Activated T-cell treated with anti-CD3 and anti-CD28 coated beads for 4 hours (primary cell): ENCODE results near the gene OSBPL5.
"Not testable (repeated sequence)": the region's sequence is repeated elsewhere in the genome, so short reads cannot be mapped to it uniquely, and the experiment has no call there.

ENCODE experiments used
- DNase-seq: peaks from one replicate; pipeline ENCODE4 v3.0.0-alpha.2; 2020

The OSBPL5 gene

DNA sequence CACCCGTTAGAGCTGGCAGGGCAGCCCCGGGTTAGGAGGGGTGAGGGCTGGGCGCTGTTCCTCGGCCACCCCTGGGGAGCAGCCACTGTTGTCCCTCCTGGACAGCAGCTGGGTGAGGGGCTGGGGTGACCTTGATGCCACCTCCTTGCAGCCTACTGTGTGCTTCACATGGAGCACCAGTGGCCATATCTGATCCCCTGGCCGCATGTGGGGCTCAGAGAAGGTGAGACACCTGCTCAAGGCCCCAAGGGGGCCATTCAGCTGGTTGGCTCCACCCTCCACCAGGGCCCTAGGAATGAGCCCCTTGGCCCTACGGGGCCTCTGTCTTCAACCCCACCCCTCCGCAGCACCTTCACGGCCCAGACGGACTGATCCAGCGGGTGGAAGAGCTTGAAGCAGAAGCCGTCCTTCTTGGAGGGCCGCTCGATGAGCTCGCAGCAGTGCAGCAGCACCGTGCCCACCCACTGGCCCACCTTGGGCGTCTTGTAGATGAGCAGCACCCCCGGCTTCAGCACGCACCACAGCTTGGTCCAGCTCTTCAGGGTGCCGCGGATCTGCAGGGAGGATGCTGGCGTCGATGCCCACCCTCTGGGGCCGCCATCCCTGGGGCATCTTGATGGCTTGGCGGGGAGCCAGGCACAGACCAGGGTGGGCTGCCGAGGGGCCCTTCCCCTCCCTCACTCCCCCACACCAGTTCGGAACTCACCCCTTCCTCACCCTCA, 44.9 kb downstream of the OSBPL5 start:
- DNase-seq, result no peak

DNA sequence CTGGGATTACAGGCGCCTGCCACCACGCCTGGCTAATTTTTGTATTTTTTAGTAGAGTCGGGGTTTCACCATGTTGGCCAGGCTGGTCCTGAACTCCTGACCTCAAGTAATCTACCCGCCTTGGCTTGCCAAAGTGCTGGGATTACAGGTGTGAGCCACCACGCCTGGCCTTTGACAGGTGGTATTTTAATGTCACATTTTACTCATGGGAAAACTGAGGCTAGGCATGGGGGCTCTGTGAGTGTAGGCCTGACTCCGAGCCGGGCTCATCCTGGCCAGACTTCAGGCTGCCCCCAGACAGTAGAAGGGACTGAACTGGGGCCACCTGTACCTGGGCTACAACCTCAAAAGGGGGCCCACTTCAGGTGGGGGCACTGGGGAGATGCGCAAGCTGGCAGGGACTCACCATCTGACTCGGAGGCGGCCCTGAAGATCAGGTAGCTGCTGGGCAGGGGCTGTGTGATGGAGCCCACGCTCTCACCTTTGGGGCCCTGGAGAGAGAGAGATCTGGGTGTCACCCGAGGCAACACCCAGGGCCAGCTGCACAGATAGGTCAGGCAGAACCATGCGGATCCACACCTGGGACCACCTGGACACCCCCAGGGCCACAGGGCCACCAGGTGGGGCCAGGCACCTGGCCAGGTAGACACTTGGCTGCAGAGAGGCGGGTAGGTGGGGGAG, 45.8 kb downstream of the OSBPL5 start:
- DNase-seq, result no peak

DNA sequence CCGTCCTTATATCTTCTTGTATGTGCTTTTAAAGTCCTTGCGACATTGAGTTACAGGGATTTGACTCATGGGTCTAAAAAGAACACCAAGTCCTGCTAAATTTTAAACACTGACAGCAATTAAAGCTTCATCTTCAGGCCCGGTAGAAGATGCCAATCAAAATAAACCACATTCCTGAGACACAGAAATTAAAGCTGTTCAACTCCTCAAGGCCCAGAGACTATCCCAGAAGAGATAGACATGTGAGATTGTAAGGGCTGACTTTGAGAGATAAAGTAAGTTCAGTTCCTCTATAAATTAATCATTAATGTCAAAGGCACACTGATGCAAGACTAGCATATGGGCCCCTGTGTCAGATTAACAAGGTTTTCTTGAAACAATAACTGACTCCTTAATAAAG, 49.8 kb downstream of the OSBPL5 start:
- DNase-seq, result no peak

DNA sequence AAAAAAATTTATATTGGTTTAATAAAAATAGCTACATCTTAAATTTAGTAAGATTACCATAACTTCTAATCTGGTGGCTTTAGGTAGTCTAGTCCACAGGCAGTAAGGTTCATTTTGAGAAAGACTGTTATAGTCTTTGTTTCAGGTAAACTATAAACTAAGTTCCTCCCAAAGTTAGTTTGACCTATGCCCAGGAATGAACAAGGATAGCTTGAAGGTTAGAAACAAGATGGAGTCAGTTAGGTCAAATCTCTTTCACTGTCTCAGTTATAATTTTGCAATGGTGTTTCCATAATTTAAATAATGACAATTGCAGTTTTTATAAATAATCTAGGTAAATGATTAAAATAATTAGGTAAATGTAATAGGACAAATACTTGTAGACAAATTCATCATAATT, 51.4 kb downstream of the OSBPL5 start:
- not testable (repeated sequence) for DNase-seq

DNA sequence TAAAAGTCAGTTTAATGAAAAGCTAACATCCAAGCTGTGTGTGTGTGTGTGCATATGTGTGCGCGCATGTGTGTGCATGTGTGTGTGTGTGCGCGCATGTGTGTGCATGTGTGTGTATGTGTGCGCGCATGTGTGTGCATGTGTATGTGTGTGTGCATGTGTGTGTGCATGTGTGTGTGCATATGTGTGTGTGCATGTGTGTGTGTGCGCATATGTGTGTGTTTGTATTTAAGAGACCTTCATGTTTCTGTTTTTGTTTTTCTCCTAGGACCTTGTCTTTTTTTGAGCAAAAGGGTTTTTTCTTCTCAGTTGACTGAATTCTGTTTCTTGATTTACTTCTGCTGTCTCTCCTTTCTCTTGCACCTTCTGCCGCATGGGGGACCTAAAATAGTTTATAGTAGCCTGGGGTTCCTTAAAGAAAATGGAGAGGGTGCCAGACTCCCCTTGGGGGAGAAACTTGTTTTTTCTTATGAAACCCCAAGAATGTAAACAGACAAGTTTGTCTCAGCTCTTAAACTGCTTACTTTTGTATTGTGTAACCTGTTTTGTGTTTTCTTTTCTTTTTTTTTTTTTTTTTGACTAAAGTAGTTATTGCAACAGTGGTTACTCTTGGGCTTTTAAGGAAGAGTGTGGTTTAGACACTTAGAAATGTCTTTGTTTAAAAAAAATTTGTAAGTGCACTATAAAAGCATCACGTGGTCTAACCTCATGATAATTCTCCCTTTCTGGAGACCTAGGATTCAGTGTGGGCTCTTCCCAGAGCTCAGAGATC, 53.0 kb downstream of the OSBPL5 start:
- DNase-seq, result no peak

DNA sequence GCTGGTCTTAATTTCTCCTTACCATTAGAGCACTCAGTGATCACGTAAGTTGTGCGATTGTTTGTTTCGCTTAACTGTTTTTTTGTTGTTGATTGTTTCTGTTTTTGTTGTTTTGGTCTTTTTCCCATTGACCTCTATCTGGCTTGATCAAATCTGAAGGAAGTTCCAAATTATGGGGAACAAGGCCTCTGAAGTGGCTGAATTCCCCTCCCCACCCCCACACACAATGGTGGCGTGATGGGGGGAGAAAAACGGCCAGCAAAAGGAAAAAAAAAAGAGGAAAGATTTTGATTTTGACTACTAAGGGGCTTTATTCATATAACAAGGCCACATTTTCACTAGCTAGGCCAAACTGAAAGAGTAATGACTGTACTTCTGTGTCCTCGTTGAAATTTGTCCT, 53.6 kb downstream of the OSBPL5 start:
- no peak for DNase-seq

DNA sequence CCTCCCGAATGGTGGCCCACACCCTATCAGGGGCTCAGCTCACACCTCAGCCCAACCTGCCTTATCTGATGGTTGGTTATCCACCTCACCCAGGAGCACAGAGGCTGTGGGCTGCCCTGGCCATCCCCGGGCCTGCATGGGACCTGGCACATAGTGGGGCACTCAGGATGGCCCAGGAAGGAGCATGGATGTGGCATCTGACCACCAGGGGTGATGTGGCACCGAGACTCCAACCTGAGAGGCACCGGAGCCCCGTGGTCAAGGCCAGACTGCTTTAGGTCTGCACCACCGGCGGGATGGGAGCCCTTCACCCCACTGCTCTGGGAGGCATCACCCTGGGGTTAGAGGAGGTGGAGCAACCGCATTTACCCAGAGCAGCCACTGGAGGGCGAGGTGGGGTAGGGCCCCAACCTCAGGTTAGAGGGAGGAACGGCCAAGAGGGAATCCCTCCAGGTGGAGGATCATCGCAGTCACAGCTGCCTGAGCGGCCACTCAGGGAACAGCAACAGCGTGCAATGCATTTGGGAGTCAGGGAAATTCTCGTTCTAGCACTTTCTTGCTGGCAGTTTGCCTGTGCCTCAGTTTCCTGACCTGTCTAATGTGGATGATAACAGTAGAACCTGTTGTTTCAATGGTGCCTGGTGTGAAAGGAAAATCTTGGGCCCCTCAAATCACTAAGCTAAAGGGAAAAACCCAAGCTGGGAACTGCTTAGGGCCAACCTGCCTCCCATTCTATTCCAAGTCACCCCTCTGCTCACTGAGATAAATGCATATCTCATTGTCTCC, 55.0 kb downstream of the OSBPL5 start:
- peak; percentile 9 for DNase-seq

DNA sequence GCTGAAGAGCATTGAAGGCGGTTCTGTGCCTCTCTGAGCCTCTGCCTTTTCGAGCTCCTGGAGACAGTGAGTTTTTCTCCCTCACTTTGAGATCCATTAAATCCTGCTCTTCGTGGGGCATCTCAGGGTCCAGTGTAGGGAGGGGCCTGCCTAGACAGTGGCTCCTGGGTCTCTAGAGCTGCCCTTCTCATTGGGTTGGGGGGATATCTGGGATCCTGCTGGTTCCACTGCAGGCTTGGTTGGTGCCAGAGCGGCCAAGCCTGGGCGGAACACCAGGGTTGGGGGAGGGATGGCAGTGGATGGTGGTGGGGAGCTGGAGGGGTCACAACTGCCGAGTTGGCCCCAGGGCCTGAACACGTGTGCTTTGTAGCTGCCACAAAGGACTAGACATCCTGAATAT, 55.7 kb downstream of the OSBPL5 start:
- no peak for DNase-seq

DNA sequence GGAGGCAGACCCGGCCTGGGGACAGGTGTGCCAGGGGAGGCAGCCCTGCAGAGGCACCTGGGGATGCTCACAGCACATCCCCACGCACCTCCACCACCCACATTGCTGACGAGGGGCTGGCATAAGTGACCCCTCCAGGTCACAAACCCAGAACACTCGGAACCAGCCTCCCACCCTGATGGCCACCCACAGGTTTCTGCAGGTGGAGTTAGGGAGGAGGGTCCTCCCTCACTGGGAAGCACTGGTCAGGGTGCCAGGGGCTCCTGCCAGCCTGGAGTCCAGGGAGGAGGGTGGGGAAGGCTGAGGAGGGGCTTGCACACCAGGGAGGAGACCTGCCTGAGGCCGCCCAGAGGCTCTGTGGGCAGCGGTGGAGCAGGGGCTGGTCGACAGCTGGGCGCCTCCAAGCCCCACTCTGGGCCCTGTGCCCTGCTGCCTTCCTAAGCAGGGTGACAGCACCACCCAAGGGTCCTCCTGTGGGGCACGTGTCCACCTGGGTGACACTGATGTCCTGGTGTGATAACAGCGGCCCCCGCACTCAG, 56.9 kb downstream of the OSBPL5 start:
- no peak for DNase-seq

DNA sequence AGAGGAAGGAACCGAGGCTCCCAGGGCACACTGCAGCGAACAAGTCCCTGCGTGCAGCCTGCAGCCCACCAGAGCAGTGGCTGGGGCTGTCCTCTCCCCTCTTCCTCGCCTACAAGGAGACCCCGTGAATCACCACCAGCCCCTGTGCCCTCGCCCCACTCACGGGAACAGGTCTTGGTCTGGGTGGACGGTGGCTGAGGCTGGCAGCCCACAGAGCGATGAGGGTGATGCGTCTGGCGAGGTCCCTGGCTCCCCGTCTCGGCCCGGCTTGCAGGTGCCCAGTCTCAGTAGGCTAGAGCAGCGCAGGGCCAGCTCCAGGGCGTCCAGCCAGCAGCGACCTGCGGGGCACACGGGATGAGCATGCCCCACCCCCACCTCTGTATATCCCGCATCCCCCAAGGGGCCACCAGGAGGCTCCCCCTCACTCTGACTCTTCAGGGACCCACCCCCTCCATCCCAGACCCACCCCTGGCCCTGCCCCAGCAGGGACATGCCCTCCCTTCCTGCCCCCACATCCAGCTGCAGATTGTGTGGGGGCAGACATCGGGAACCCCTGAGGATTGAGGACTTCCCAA, 57.4 kb downstream of the OSBPL5 start:
- DNase-seq, result no peak

DNA sequence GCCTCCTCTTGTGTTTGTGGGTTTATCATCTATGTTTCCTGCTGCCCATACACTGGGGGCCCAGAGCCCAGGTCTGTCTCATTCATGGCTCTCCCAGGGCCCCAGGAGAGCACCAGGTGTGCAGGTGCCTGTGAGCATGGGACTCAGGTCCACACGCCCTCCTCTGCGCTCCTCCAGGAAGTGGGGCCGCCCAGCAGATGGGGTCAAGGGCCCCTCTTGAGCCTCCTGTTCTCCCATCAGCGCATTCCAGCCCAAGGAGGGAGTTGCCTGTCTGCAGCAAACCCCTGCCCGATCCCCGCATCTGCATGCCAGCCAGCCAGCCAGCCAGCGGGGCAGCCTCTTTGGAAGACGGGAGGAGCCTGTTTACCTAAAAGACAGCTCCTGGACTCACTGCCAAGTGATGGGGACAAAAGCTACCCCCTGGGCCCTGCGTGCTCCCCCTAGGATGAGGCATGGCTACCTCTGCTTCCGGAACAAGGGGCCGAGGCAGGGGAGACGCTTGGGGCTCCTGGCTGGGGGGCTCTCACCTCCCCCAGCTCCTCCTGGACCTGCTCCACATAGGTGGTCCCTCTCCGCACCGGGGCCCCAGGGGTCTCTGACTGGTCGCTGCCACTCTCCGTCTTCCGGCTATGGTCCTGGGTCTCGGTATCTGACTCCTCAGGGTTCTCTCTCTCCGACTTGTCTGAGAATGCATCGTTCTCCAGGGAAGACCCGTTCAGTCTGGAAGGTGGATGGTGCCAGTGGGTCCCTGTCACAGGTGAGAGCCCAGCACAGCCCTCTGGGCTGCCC, 58.2 kb downstream of the OSBPL5 start:
- no peak for DNase-seq

DNA sequence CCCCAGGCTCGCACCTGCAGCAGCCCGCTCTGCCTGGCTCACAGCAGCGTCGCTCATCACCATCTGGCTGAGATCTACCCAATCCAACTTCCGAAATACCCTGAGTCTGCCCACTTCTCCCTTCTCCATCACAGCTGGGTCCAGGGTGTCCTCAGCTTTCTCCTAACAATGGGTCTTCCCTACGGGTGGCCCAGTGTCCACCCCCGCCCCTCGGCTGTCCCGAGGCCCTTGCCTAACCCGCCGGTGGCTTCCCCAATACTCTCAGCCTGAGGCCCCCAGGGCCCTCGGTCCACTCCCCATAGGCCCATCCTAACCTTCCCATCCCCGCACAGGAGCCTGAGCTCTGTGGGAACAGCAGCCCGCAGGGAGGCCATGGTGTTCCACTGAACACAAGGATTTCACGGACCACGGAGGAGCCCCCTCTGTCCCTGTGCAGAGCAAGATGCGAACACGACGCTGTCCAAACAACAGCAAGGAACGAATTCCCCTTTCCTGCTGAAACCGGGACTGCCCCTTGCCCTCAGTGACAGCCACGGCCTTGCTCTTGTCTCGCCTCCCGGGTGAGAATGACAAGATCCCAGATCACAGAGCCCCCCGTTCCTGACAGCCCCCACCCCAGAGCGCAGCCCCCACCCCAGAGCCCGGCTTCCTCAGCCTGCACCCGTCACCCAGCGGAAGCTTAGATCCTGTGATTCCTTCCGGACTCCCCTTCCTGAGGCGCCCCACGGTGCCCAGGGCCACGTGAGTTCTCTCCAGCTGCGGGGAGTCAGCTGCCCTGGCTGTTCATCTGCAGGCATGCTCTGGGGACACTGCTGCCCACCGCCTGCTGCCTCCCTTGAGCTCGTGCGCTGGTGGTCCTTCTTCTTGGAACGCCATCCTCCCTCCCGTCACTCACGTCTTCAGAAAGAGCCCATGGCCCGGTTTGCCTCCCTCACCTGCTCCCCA, 59.0 kb downstream of the OSBPL5 start:
- no peak for DNase-seq

DNA sequence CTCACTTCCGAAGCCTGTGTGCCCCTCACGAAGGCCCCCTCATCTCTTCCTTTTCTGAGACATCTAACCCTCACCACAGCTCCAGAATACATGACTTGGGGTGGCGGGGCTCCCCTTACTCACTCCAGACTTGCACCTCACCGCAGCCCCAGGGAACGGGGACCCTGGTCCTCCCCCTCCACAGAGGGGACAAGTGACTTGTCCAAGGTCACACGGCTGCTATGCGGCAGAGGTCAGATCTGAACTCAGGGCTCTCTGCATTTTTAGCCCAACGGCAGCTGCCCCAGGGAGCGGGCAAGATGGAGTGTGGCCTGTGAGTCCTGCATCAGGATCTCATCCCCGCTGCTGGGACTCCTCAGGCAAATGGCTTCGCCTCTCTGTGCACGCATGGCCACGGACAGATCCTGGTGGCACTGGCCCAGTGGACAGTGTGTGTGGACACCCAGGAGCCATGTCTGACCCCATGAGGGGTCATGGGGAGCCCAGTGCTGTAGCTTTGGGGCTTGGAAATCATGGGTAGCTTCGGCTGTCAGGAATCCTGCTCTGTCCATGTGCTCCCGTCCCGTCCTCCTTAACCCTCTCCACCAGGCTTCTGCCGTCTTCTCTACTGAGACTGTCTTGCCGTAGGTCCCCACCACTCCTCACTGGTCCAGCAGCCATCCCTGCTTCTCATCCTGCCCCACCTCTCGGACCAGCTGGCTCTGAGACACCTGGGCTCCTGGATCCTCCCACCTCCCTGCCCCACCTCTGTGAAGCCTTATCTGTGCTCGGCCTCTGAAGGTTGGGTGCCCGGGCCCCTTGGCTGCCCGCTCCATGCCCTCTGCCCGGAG, 59.9 kb downstream of the OSBPL5 start:
- no peak for DNase-seq

DNA sequence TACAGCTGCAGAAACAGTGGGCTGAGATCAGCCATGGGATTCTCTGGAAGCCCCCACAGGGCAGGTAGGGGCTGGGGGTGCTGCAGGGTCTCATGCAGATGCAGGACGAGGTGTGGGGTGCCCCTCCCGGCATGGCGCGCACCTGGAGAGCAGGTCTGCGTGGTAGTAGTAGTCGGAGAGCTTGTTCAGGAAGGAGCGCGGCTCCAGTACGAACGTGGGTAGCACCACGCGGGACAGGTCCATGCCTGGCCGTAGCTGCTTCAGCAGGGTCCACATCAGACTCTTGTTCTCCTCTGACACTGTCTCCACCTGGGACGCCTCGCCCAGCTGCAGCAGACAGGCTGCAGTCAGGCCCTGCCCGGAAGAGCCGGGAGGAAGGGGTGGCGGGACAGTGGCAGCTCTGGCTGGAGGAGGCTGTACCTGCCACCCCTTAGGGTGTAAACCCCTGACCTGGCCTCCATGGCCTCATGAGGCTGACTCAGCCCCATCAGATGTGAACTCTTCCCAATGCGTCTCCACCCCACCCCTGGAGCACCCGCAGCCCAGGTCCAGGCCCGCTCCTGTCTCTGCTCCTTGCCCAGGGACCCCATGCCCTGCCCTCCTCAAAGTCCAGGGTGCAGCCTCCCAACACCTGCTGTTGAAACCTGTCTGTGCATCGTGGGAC, 60.9 kb downstream of the OSBPL5 start:
- no peak for DNase-seq

DNA sequence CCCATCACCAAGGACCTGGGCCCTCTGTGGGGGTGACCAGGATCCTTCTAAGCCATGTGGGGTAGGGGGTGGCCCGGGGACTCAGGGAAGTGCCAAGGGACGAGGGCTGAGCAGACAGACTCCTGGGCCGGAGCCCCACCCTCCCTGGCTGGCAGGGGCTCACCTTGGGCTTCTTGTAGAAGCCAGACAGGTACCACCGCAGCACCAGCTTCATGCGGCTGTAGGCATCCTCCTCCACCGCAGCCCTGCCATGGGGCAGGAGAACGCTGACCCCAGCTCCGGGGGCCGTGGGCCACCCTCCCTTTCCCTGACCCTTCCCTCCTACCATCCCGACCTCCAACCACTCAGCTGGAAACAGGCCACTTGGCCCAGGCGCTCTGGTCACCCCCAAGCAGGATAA, 62.0 kb downstream of the OSBPL5 start:
- DNase-seq, result no peak

DNA sequence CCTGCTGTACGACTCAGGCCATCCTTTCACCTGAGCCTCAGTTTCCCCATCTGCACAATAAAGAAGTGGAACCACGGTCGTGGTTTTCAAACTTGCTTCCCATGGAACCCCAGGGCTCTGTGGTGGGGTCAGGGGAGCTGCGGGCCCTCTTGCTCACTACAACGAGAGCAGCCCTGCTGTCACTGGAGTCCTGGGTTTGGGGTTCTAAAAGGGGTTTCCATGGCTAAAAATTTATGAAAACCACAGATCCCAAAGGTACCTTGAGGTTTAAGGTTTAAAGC, 62.5 kb downstream of the OSBPL5 start:
- DNase-seq, result no peak

DNA sequence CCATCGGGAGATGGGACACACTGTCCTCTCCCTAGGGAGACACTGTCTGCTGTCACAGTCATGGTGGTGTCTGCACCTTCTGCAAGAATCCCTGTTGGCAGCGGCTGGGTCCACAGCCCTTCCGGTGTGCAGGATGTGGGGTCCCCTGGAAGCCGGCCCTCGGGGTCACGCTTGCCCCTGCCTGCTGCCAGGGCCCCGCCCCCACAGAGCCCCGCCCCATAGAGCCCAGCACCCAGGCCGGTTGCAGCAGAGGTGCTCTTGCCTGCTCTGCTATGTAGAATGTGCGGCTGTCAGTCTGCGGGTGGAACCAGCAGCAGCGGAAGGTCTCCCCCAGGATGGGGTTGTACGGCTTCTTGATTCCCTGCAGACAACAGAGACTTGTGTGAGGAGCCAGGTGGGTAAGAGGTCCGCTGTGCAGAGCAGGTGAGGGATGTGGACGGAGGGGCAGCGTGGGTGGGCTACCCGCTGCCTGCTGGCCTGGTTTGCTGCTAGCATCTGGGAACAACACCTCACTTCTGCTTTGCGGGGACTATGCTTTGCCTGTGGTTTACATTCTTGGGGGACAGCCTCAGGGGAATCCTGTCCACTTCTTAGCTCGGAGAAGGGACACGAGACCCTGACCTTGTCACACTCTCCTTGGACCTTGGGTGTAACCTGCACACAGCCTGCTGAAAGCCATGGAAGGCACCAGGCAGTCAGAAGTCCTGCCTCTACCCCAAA, 63.0 kb downstream of the OSBPL5 start:
- no peak for DNase-seq

DNA sequence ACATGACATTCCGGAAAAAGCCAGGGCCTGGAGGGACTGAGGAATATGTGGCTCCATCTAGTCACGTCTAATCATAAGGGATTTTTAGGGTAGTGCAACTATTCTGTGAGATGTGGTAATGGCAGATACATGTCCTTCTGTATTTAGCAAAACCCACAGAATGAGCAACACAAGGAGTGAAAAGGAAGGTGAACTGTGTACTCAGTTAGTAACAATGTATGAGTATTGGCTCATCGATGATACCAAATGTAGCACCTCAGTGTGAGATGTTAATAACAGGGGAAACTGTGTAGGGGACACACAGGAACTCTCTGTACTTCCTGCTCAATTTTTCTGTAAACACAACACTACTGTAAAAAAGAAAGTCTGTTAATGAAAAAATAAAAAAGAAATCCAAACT, 65.9 kb downstream of the OSBPL5 start:
- DNase-seq, result no peak
